GM12872 (cell line): ENCODE data around the gene DAPK1.

Experiments
- CTCF ChIP-seq: IDR thresholded peaks from 3 replicates; pipeline ENCODE4 v1.5.1; 2011; ENCODE audit warnings: low read depth, mild to moderate bottlenecking, low read length, moderate library complexity; ENCODE audit not compliant: insufficient read depth

Gene DAPK1

GRCh38 chr9:87504938-87505337 is 7.3 kb downstream of the DAPK1 start:
- TF ChIP-seq CTCF, result no peak

DNA sequence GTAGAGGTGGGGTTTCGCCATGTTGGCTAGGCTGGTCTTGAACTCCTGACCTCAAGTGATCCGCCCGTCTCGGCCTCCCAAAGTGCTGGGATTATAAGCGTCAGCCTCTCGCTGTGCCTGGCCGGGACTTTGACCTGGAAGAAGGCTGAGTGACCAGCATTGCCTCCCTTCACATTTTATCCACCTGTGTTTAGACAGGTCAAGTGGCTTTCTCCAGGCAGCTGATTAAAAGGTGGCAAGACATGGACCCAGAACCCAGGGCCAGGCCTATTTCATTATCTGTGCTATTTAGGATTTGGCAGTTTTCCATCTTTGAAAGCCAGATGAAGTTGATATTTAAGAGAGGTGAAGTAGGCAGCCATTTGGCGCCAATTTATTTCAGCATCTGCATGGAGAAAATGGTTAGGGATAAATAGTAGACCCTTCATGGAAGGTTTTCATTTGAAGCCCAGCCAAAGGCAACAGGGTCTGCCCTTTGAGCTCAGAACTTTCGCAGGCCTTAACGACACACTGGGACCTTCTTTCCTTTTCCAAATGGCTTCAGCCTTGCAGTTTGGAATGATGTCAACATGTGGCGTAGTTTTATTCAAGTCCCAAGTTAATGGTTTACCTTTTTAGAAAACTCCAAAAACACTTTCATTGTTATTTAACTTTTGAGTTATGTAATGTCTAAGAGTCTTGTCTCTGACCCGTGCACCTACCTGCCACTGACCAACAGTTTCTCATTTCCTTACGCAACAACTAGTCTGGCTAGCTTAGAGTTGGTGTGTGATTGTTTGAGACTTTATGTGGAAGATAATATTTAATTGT is 8.4 kb downstream of the DAPK1 start:
- TF ChIP-seq CTCF, result no peak

DNA sequence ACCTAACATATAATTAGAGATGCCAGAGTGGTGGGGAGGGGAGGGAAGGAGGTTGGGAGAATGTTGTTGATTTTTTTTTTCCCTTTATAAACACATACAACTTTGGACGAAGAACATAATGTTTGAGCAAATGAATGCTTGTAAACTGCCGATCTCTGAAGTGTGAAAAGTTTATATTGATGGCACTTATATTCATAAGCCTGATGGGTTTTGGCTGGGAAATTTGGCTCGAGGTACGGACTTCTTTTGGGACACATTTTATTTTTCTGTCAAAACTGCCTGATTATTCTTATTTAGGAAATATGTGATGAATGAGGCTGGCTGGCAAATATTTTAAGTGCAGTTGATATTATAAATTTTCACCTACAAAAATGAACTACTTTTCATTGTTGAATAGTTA is 9.9 kb downstream of the DAPK1 start:
- TF ChIP-seq CTCF, result no peak

- no peak for TF ChIP-seq CTCF
These were observed 12.6 kb downstream of the DAPK1 start for GRCh38 chr9:87510252-87510683.

DNA sequence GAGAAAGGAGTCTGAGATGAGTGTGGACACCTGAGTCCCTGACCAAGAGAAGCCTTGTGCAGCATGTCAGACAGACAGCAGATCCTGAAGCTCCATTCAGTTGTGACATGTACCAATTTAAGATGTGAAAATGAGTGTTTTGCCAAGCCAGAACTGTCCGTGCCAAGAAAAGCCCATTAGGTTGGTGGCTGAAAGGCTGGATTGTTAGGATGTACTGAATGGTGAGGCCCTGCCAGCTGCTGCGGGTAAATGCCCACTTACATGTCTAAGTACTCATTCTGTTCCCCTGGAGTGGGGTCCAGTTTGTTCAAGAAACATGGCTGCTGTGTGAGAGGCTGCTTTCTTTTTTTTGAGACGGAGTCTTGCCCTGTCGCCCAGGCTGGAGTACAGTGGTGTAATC is 14.6 kb downstream of the DAPK1 start:
- TF ChIP-seq CTCF, result no peak

GRCh38 chr9:87513161-87513560 is 15.5 kb downstream of the DAPK1 start:
- TF ChIP-seq CTCF, result no peak

- no peak for TF ChIP-seq CTCF
These were observed 16.3 kb downstream of the DAPK1 start for GRCh38 chr9:87513880-87514535.
